H1 (cell line): ENCODE data around the gene GPS2. TPM values are rescaled to one million over a fixed set of nuclear protein-coding genes. Genes with fewer than 3 reads are reported as not detected.

ENCODE experiments used
- CTCF ChIA-PET: fragments of 300-600 bp; sonication (Branson Sonifier 250); formaldehyde crosslinking; loops from one replicate; lab custom pipeline; 2021; ENCODE audit not compliant: partially characterized antibody; lab: Charles Lee
- POLR2A ChIA-PET: fragments of 300-600 bp; sonication (Branson Sonifier 250); formaldehyde crosslinking; loops from one replicate; lab custom pipeline; 2021; ENCODE audit warnings: inconsistent platforms; ENCODE audit not compliant: partially characterized antibody; lab: Charles Lee
- DNase-seq, 2 experiments: peaks; one replicate each; pipeline versions ENCODE4 v3.0.0 to v3.0.0-alpha.2; 2010 to 2022; ENCODE audit warnings: low spot score in 2 of 2, low read depth in 1 of 2, mixed read lengths in 1 of 2
- FAIRE-seq: peaks from 2 replicates; lab custom pipeline; 2011; peaks lifted over from hg19 to GRCh38; lab: Jason Lieb, UNC
- H2AFZ ChIP-seq: 2 replicates; pipeline ENCODE4 v1.8.1; 2012; ENCODE audit warnings: low read length, inconsistent platforms
- H2AK5ac ChIP-seq: 2 replicates; pipeline ENCODE4 v1.6.1; 2013; ENCODE audit warnings: low read depth, low read length
- H2BK120ac ChIP-seq: replicated peaks from 2 replicates; pipeline ENCODE3; 2013; ENCODE audit warnings: low read depth, low read length, inconsistent platforms
- H2BK12ac ChIP-seq: 2 replicates; pipeline ENCODE4 v1.6.1; 2013; ENCODE audit warnings: low read depth, low read length
- H2BK15ac ChIP-seq: 2 replicates; pipeline ENCODE4 v1.6.1; 2013; ENCODE audit warnings: low read length
- H2BK20ac ChIP-seq: 2 replicates; pipeline ENCODE4 v1.6.1; 2013; ENCODE audit warnings: low read length
- H2BK5ac ChIP-seq: 2 replicates; pipeline ENCODE4 v1.6.1; 2013; ENCODE audit warnings: low read depth, low read length
- H3K14ac ChIP-seq: 2 replicates; pipeline ENCODE4 v1.6.1; 2013; ENCODE audit warnings: inconsistent platforms; ENCODE audit not compliant: insufficient read length
- H3K18ac ChIP-seq: 2 replicates; pipeline ENCODE4 v1.6.1; 2013; ENCODE audit warnings: low read length; ENCODE audit errors: extremely low read depth
- H3K23ac ChIP-seq: 2 replicates; pipeline ENCODE4 v1.6.1; 2013; ENCODE audit warnings: inconsistent platforms; ENCODE audit not compliant: insufficient read length
- H3K23me2 ChIP-seq: 2 replicates; pipeline ENCODE4 v1.6.1; 2013; ENCODE audit warnings: low read depth, low read length
- H3K27ac ChIP-seq: 2 replicates; pipeline ENCODE4 v1.6.1; 2011; ENCODE audit warnings: low read depth, low read length, inconsistent platforms
- H3K27me3 ChIP-seq, 4 experiments: replicated peaks in 1 of 4; 1 replicate in 1 of 4; 2 replicates in 3 of 4; pipeline versions ENCODE4 v1.6.1 to v1.8.1; 2011 to 2013; ENCODE audit warnings: low read length in 3 of 4, mild to moderate bottlenecking in 3 of 4, inconsistent platforms in 2 of 4, mixed read lengths in 2 of 4, moderate library complexity in 1 of 4; ENCODE audit not compliant: control insufficient read depth in 3 of 4, insufficient read depth in 3 of 4; ENCODE audit errors: extremely low read depth in 1 of 4
- H3K36me3 ChIP-seq, 4 experiments: 2 replicates each; pipeline versions ENCODE4 v1.6.1 to v1.8.1; 2011 to 2013; ENCODE audit warnings: mild to moderate bottlenecking in 4 of 4, low read length in 3 of 4, moderate library complexity in 2 of 4, control low read depth in 1 of 4, inconsistent platforms in 1 of 4; ENCODE audit not compliant: insufficient read depth in 4 of 4, control insufficient read depth in 2 of 4
- H3K4ac ChIP-seq: replicated peaks from 2 replicates; pipeline ENCODE3; 2013; ENCODE audit warnings: low read length, low read depth, mixed read lengths, inconsistent platforms; ENCODE audit not compliant: insufficient read length
- H3K4me1 ChIP-seq, 4 experiments: replicated peaks in 1 of 4; 1 replicate in 1 of 4; 2 replicates in 3 of 4; pipeline versions ENCODE4 v1.6.1 to v1.8.1; 2011 to 2013; ENCODE audit warnings: low read length in 3 of 4, inconsistent platforms in 2 of 4, mixed read lengths in 1 of 4; ENCODE audit not compliant: insufficient read depth in 4 of 4, control insufficient read depth in 3 of 4
- H3K4me2 ChIP-seq, 2 experiments: 2 replicates each; pipeline versions ENCODE4 v1.6.1 to v1.8.1; 2011 to 2013; ENCODE audit warnings: low read depth in 2 of 2, low read length in 2 of 2, control low read depth in 1 of 2, inconsistent platforms in 1 of 2, mild to moderate bottlenecking in 1 of 2; ENCODE audit not compliant: insufficient read depth in 1 of 2
- H3K4me3 ChIP-seq, 4 experiments: fragments of 200-600, 300-600 bp in 1 of 4; sonication (generic), shearing (Covaris generic), sonication (Bioruptor Twin) in 1 of 4; 2 replicates each; pipeline versions ENCODE4 v1.5.1 to v1.8.1; 2011 to 2016; ENCODE audit warnings: low read length in 4 of 4, low read depth in 3 of 4, control low read depth in 2 of 4, inconsistent platforms in 2 of 4, mild to moderate bottlenecking in 2 of 4, mixed read lengths in 1 of 4, moderate library complexity in 1 of 4; ENCODE audit not compliant: insufficient read depth in 2 of 4; ENCODE audit errors: extremely low read depth in 1 of 4
- H3K56ac ChIP-seq: replicated peaks from 2 replicates; pipeline ENCODE3; 2013; ENCODE audit warnings: low read depth, mild to moderate bottlenecking, mixed read lengths, low read length, inconsistent platforms; ENCODE audit not compliant: insufficient read length
- H3K79me1 ChIP-seq: 2 replicates; pipeline ENCODE4 v1.6.1; 2013; ENCODE audit warnings: low read depth, low read length, control low read depth
- H3K79me2 ChIP-seq, 2 experiments: 2 replicates each; pipeline versions ENCODE4 v1.6.1 to v1.8.1; 2012 to 2013; ENCODE audit warnings: low read length in 2 of 2, mild to moderate bottlenecking in 2 of 2, inconsistent platforms in 1 of 2; ENCODE audit not compliant: insufficient read depth in 2 of 2, control insufficient read depth in 1 of 2
- H3K9ac ChIP-seq, 4 experiments: replicated peaks in 1 of 4; 1 replicate in 1 of 4; 2 replicates in 3 of 4; pipeline versions ENCODE4 v1.6.1 to v1.8.1; 2011 to 2013; ENCODE audit warnings: low read depth in 3 of 4, low read length in 3 of 4, control low read depth in 2 of 4, mild to moderate bottlenecking in 2 of 4, moderate library complexity in 2 of 4, inconsistent platforms in 1 of 4; ENCODE audit errors: extremely low read depth in 1 of 4
- H3K9me3 ChIP-seq, 2 experiments: 2 replicates each; pipeline versions ENCODE4 v1.6.1 to v1.8.1; 2012 to 2013; ENCODE audit warnings: mild to moderate bottlenecking in 2 of 2, moderate library complexity in 2 of 2, control low read depth in 1 of 2, inconsistent platforms in 1 of 2, low read depth in 1 of 2, low read length in 1 of 2, mixed read lengths in 1 of 2; ENCODE audit not compliant: insufficient read depth in 2 of 2
- H4K20me1 ChIP-seq, 2 experiments: replicated peaks in 1 of 2; 2 replicates each; pipeline versions ENCODE3 to v1.8.1; 2011 to 2013; ENCODE audit warnings: inconsistent platforms in 2 of 2, low read length in 2 of 2, mild to moderate bottlenecking in 1 of 2; ENCODE audit not compliant: insufficient read depth in 2 of 2, control insufficient read depth in 1 of 2
- H4K5ac ChIP-seq: 2 replicates; pipeline ENCODE4 v1.6.1; 2013; ENCODE audit warnings: low read length, low read depth, mixed read lengths, inconsistent platforms; ENCODE audit not compliant: insufficient read length
- H4K8ac ChIP-seq: 2 replicates; pipeline ENCODE4 v1.8.0; 2013; ENCODE audit warnings: mild to moderate bottlenecking, moderate library complexity, low read length, inconsistent platforms; ENCODE audit not compliant: insufficient read depth; ENCODE audit errors: extremely low read depth
- H4K91ac ChIP-seq: replicated peaks from 2 replicates; pipeline ENCODE3; 2013; ENCODE audit warnings: low read length, mixed read lengths, inconsistent platforms; ENCODE audit not compliant: insufficient read length
- CHD1 ChIP-seq: IDR thresholded peaks from 2 replicates; pipeline ENCODE4 v1.6.1; 2012; ENCODE audit warnings: low read depth, low read length, improper control_type of control experiment
- RNF2 ChIP-seq: fragments of 200-900, 300-1000 bp; sonication (generic); IDR thresholded peaks from 2 replicates; pipeline ENCODE4 v1.7.1; 2016; ENCODE audit warnings: borderline replicate concordance, low read depth, mild to moderate bottlenecking, antibody characterized with exemption, low read length; ENCODE audit not compliant: poor library complexity, severe bottlenecking; ENCODE audit errors: missing control alignments
- WGBS, 2 experiments: shearing (Covaris generic) in 1 of 2; methylation state at CpG; one replicate each; pipeline versions ENCODE4 v1.1.6 to v1.1.7; 2013 to 2015; ENCODE audit warnings: low lambda C conversion rate in 2 of 2, mixed read lengths in 2 of 2, inconsistent platforms in 1 of 2, low coverage in 1 of 2, missing lambda C conversion rate in 1 of 2; ENCODE audit not compliant: insufficient replicate concordance in 2 of 2, insufficient coverage in 1 of 2, insufficient read length in 1 of 2; ENCODE audit errors: extremely low coverage in 1 of 2, missing lambda C conversion rate in 1 of 2; 5-methylcytosine and 5-hydroxymethylcytosine counted together
- polyA plus RNA-seq, 7 experiments: library from polyadenylated mRNA; depleted of rRNA in 3 of 7; stranded (reverse) in 5 of 7; unstranded in 2 of 7; fragments of >200 nt in 5 of 7; fragments of 200-250 nt in 2 of 7; gene quantifications; 1 replicate in 5 of 7; 2 replicates in 1 of 7; 4 replicates in 1 of 7; pipeline versions ENCODE4 v1.2.1 to v1.2.3, GENCODE V29; 2011 to 2013; ENCODE audit warnings: missing spikeins in 2 of 7, mixed read lengths in 2 of 7
- total RNA-seq: library from RNA; stranded (reverse); fragmentation: NEBNext Ultra II Directional; extraction: Animal tissue kit (Norgen Biotek cat#: 25700); gene quantifications from 2 replicates; pipeline ENCODE4 v1.2.1, GENCODE V29; 2021

GPS2 gene
- total and polyA plus RNA-seq, 2 of the 8 experiments (the other 6 are each of a cell fraction or from before 2014, with no cell fraction given), result 67.0 to 152 TPM

DNA sequence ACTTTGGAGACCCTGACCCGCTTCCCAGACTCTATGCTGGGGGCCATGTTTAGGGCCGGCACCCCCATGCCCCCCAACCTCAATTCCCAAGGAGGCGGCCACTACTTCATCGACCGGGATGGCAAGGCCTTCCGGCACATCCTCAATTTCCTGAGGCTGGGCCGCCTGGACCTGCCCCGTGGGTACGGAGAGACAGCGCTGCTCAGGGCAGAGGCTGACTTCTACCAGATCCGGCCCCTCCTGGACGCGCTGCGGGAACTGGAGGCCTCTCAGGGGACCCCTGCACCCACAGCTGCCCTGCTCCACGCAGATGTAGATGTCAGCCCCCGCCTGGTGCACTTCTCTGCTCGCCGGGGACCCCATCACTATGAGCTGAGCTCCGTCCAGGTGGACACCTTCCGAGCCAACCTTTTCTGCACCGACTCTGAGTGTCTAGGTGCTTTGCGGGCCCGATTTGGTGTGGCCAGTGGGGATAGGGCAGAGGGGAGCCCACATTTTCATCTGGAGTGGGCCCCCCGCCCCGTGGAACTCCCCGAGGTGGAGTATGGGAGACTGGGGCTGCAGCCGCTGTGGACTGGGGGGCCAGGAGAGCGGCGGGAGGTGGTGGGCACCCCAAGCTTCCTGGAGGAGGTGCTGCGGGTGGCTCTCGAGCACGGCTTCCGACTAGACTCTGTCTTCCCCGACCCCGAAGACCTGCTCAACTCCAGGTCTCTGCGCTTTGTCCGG, 37.9 kb upstream of the GPS2 start:
- Histone ChIP-seq H2BK12ac (no peak overlapping the region), H3K23ac (no peak overlapping the region), H2BK5ac (no peak overlapping the region), H3K4ac (peak overlapping the region; percentile 57), H3K18ac (no peak overlapping the region), H2BK120ac (no peak overlapping the region), H3K9me3 (no peaks in the 10 kb centered on the region), H3K56ac (no peak overlapping the region), H3K79me1 (no peaks in the 10 kb centered on the region), H3K79me2 (no peaks in the 10 kb centered on the region), H4K5ac (no peak overlapping the region), H4K20me1 (peaks cover 0 to 2% of the 10 kb centered on the region in 2 experiments), H3K14ac (no peak overlapping the region), H3K23me2 (peaks cover 15% of the 10 kb centered on the region; the same call in 1 of the 2 replicates), H3K4me1 (peaks cover 0 to 19% (median 10%) of the 10 kb centered on the region in 4 experiments; a peak in 6 of 7 replicates), H2BK15ac (no peak overlapping the region), H4K91ac (no peak overlapping the region), H2AFZ (no peak overlapping the region), H3K4me2 (peak overlapping the region; percentile 92 to 98), H3K27me3 (no peaks in the 10 kb centered on the region), H4K8ac (no peak overlapping the region), H2BK20ac (no peak overlapping the region), H3K27ac (no peak overlapping the region), H3K36me3 (no peaks in the 10 kb centered on the region), H2AK5ac (no peak overlapping the region; the same call in 1 of the 2 replicates), H3K9ac (no peak overlapping the region), H3K4me3 (peak overlapping the region in 3 of 4 experiments; percentile 84 to 96 (median 85); a peak in 4 of 8 replicates)
- ChIA-PET CTCF (interaction anchor here (0.8 to 6.5 kb wide), 20 partner anchors 9 to 208 kb away, joined by 3 to 56 read pairs (median 5); partner anchors contain the start of genes ACAP1, SENP3, SLC2A4 and TMEM102), POLR2A (interaction anchor here (0.6 to 7.8 kb wide), 22 partner anchors 15 to 225 kb away, joined by 3 to 91 read pairs (median 3); partner anchors contain the start of genes FGF11, GPS2, POLR2A and TMEM256)
- FAIRE-seq (no peak), DNase-seq (no peak)
- WGBS, 2 experiments, result 93% methylated on average over 32 of the region's 37 CpGs; no CpG with 5 or more reads in 1 of the 2 experiments
- TF ChIP-seq RNF2 (no peak), CHD1 (no peak)
